ENCODE measurements around the gene FGG.
A peak's percentile ranks its signal among the peaks of the same experiment; 100 is the strongest.

Gene FGG

GRCh38 chr4:154617820-154618317 is 5.4 kb upstream of the FGG start:
- DNase-seq = no peak
- no peak overlapping the region for H3K4ac ChIP-seq (ENCODE audit: low read depth in 1 of 2, low read length in 2 of 2)
- H2AK5ac ChIP-seq (ENCODE audit: low read length, severe bottlenecking) = no peak overlapping the region
- no peak overlapping the region for H2BK15ac ChIP-seq (ENCODE audit: low read depth, poor library complexity, severe bottlenecking)
- H2BK12ac ChIP-seq (ENCODE audit: low read length in 2 of 2) = no peak overlapping the region
- H3K27me3 ChIP-seq (ENCODE audit: control insufficient read depth in 1 of 2, insufficient read depth in 1 of 2, low read length in 2 of 2) = no peaks in the 10 kb centered on the region
- no peaks in the 10 kb centered on the region for H3K36me3 ChIP-seq (ENCODE audit: control insufficient read depth in 1 of 2, insufficient read depth in 2 of 2, low read depth in 1 of 2, low read length in 2 of 2)
- H3K18ac ChIP-seq (ENCODE audit: low read depth in 1 of 2, low read length in 2 of 2) = no peak overlapping the region
- H4K8ac ChIP-seq (ENCODE audit: low read length) = no peak overlapping the region
- no peak overlapping the region for H3K27ac ChIP-seq (ENCODE audit: low read length, poor library complexity, severe bottlenecking)
- H3K14ac ChIP-seq (ENCODE audit: low read length in 2 of 2) = no peak overlapping the region
- no peaks in the 10 kb centered on the region for H3K9me3 ChIP-seq (ENCODE audit: control insufficient read depth, low read length)
- 85% methylated on average over 2 of the region's 5 CpGs for WGBS
- no peak overlapping the region for H2AFZ ChIP-seq (ENCODE audit: low read depth, low read length)
- H2BK120ac ChIP-seq (ENCODE audit: low read depth, low read length) = no peak overlapping the region
- H3K4me2 ChIP-seq (ENCODE audit: low read length, poor library complexity, severe bottlenecking) = no peak overlapping the region
- H3K79me1 ChIP-seq (replicated peaks; ENCODE audit: low read length, poor library complexity, severe bottlenecking) = no peaks in the 10 kb centered on the region
- no peak overlapping the region for H3K4me3 ChIP-seq (ENCODE audit: insufficient read depth in 1 of 2, low read depth in 1 of 2, low read length in 2 of 2)
- no peak overlapping the region for H3K9ac ChIP-seq (ENCODE audit: low read length)
- no peak overlapping the region for H4K91ac ChIP-seq (ENCODE audit: low read length)
- no peak overlapping the region for H2BK5ac ChIP-seq (ENCODE audit: low read depth, low read length, poor library complexity, severe bottlenecking)
- H3K23ac ChIP-seq (ENCODE audit: low read length in 2 of 2) = no peak overlapping the region
- peaks cover 2% of the 10 kb centered on the region for H3K4me1 ChIP-seq (ENCODE audit: control insufficient read depth, insufficient read depth, low read depth, low read length)

GRCh38 chr4:154616731-154617130 is 4.3 kb upstream of the FGG start:
- 94% methylated on average over 1 of the region's 2 CpGs for WGBS
- no peak overlapping the region for H2AFZ ChIP-seq (ENCODE audit: low read depth, low read length)
- H3K4me2 ChIP-seq (ENCODE audit: low read length, poor library complexity, severe bottlenecking) = no peak overlapping the region
- H3K18ac ChIP-seq (ENCODE audit: low read depth in 1 of 2, low read length in 2 of 2) = no peak overlapping the region
- H4K91ac ChIP-seq (ENCODE audit: low read length) = no peak overlapping the region
- H3K27me3 ChIP-seq (ENCODE audit: control insufficient read depth in 1 of 2, insufficient read depth in 1 of 2, low read length in 2 of 2) = peaks cover 0 to 4% of the 10 kb centered on the region in 2 experiments
- peaks cover 2% of the 10 kb centered on the region for H3K4me1 ChIP-seq (ENCODE audit: control insufficient read depth, insufficient read depth, low read depth, low read length)
- no peak overlapping the region for H2BK120ac ChIP-seq (ENCODE audit: low read depth, low read length)
- no peak for DNase-seq
- H3K79me1 ChIP-seq (replicated peaks; ENCODE audit: low read length, poor library complexity, severe bottlenecking) = no peaks in the 10 kb centered on the region
- H3K23ac ChIP-seq (ENCODE audit: low read length in 2 of 2) = no peak overlapping the region
- no peak overlapping the region for H3K14ac ChIP-seq (ENCODE audit: low read length in 2 of 2)
- no peak overlapping the region for H3K4ac ChIP-seq (ENCODE audit: low read depth in 1 of 2, low read length in 2 of 2)
- no peaks in the 10 kb centered on the region for H3K36me3 ChIP-seq (ENCODE audit: control insufficient read depth in 1 of 2, insufficient read depth in 2 of 2, low read depth in 1 of 2, low read length in 2 of 2)
- no peaks in the 10 kb centered on the region for H3K9me3 ChIP-seq (ENCODE audit: control insufficient read depth, low read length)
- no peak overlapping the region for H3K4me3 ChIP-seq (ENCODE audit: insufficient read depth in 1 of 2, low read depth in 1 of 2, low read length in 2 of 2)
- no peak overlapping the region for H3K27ac ChIP-seq (ENCODE audit: low read length, poor library complexity, severe bottlenecking)
- H2BK12ac ChIP-seq (ENCODE audit: low read length in 2 of 2) = no peak overlapping the region
- no peak overlapping the region for H2BK15ac ChIP-seq (ENCODE audit: low read depth, poor library complexity, severe bottlenecking)
- no peak overlapping the region for H2BK5ac ChIP-seq (ENCODE audit: low read depth, low read length, poor library complexity, severe bottlenecking)
- no peak overlapping the region for H3K9ac ChIP-seq (ENCODE audit: low read length)
- no peak overlapping the region for H4K8ac ChIP-seq (ENCODE audit: low read length)
- no peak overlapping the region for H2AK5ac ChIP-seq (ENCODE audit: low read length, severe bottlenecking)

GRCh38 chr4:154616287-154616686 is 3.8 kb upstream of the FGG start:
- 98% methylated on average over 4 of the region's 4 CpGs for whole genome bisulfite sequencing

GRCh38 chr4:154615211-154615610 is 2.8 kb upstream of the FGG start:
- no peak overlapping the region for H3K4me3 ChIP-seq (ENCODE audit: insufficient read depth in 1 of 2, low read depth in 1 of 2, low read length in 2 of 2)
- no CpG with 5 or more reads among the region's 1 CpG for WGBS
- H4K8ac ChIP-seq (ENCODE audit: low read length) = no peak overlapping the region
- no peak overlapping the region for H2BK12ac ChIP-seq (ENCODE audit: low read length in 2 of 2)
- H3K36me3 ChIP-seq (ENCODE audit: control insufficient read depth in 1 of 2, insufficient read depth in 2 of 2, low read depth in 1 of 2, low read length in 2 of 2) = no peaks in the 10 kb centered on the region
- H2AK5ac ChIP-seq (ENCODE audit: low read length, severe bottlenecking) = no peak overlapping the region
- no peak overlapping the region for H3K9ac ChIP-seq (ENCODE audit: low read length)
- H3K79me1 ChIP-seq (replicated peaks; ENCODE audit: low read length, poor library complexity, severe bottlenecking) = no peaks in the 10 kb centered on the region
- no peak overlapping the region for H2BK15ac ChIP-seq (ENCODE audit: low read depth, poor library complexity, severe bottlenecking)
- H3K18ac ChIP-seq (ENCODE audit: low read depth in 1 of 2, low read length in 2 of 2) = no peak overlapping the region
- H3K23ac ChIP-seq (ENCODE audit: low read length in 2 of 2) = no peak overlapping the region
- H3K27ac ChIP-seq (ENCODE audit: low read length, poor library complexity, severe bottlenecking) = no peak overlapping the region
- H3K4me1 ChIP-seq (ENCODE audit: control insufficient read depth, insufficient read depth, low read depth, low read length) = peaks cover 2% of the 10 kb centered on the region
- DNase-seq = no peak
- peaks cover 0 to 4% of the 10 kb centered on the region in 2 experiments for H3K27me3 ChIP-seq (ENCODE audit: control insufficient read depth in 1 of 2, insufficient read depth in 1 of 2, low read length in 2 of 2)
- no peak overlapping the region for H3K4me2 ChIP-seq (ENCODE audit: low read length, poor library complexity, severe bottlenecking)
- no peak overlapping the region for H4K91ac ChIP-seq (ENCODE audit: low read length)
- H3K4ac ChIP-seq (ENCODE audit: low read depth in 1 of 2, low read length in 2 of 2) = no peak overlapping the region
- no peak overlapping the region for H2AFZ ChIP-seq (ENCODE audit: low read depth, low read length)
- H2BK120ac ChIP-seq (ENCODE audit: low read depth, low read length) = no peak overlapping the region
- H2BK5ac ChIP-seq (ENCODE audit: low read depth, low read length, poor library complexity, severe bottlenecking) = no peak overlapping the region
- no peaks in the 10 kb centered on the region for H3K9me3 ChIP-seq (ENCODE audit: control insufficient read depth, low read length)
- no peak overlapping the region for H3K14ac ChIP-seq (ENCODE audit: low read length in 2 of 2)

More at GRCh38 chr4:154616287-154616686, 3.8 kb upstream of the FGG start:
- Histone ChIP-seq H2BK120ac (ENCODE audit: low read depth, low read length) (no peak overlapping the region), H2BK15ac (ENCODE audit: low read depth, poor library complexity, severe bottlenecking) (no peak overlapping the region), H2BK5ac (ENCODE audit: low read depth, low read length, poor library complexity, severe bottlenecking) (no peak overlapping the region), H4K8ac (ENCODE audit: low read length) (no peak overlapping the region), H2BK12ac (ENCODE audit: low read length in 2 of 2) (no peak overlapping the region), H3K27ac (ENCODE audit: low read length, poor library complexity, severe bottlenecking) (no peak overlapping the region), H3K4me2 (ENCODE audit: low read length, poor library complexity, severe bottlenecking) (no peak overlapping the region), H3K18ac (ENCODE audit: low read depth in 1 of 2, low read length in 2 of 2) (no peak overlapping the region), H4K91ac (ENCODE audit: low read length) (no peak overlapping the region), H3K27me3 (ENCODE audit: control insufficient read depth in 1 of 2, insufficient read depth in 1 of 2, low read length in 2 of 2) (peaks cover 0 to 4% of the 10 kb centered on the region in 2 experiments), H3K79me1 (replicated peaks; ENCODE audit: low read length, poor library complexity, severe bottlenecking) (no peaks in the 10 kb centered on the region), H3K9ac (ENCODE audit: low read length) (no peak overlapping the region), H3K23ac (ENCODE audit: low read length in 2 of 2) (no peak overlapping the region), H2AK5ac (ENCODE audit: low read length, severe bottlenecking) (peak overlapping the region; percentile 49), H3K4ac (ENCODE audit: low read depth in 1 of 2, low read length in 2 of 2) (no peak overlapping the region), H3K36me3 (ENCODE audit: control insufficient read depth in 1 of 2, insufficient read depth in 2 of 2, low read depth in 1 of 2, low read length in 2 of 2) (no peaks in the 10 kb centered on the region), H3K14ac (ENCODE audit: low read length in 2 of 2) (no peak overlapping the region), H3K9me3 (ENCODE audit: control insufficient read depth, low read length) (no peaks in the 10 kb centered on the region), H2AFZ (ENCODE audit: low read depth, low read length) (no peak overlapping the region), H3K4me3 (ENCODE audit: insufficient read depth in 1 of 2, low read depth in 1 of 2, low read length in 2 of 2) (no peak overlapping the region), H3K4me1 (ENCODE audit: control insufficient read depth, insufficient read depth, low read depth, low read length) (peaks cover 2% of the 10 kb centered on the region)
- no peak for DNase-seq
